ENCODE data around the gene MESD.

Gene MESD

GRCh38 chr15:80937718-80938117 lies 51.9 kb downstream of the MESD start:
- DNase-seq (ENCODE audit: low spot score): no peak

GRCh38 chr15:80936288-80937078 lies 53.1 kb downstream of the MESD start:
- no peak for DNase-seq (ENCODE audit: low spot score)

- DNase-seq (ENCODE audit: low spot score): peak; percentile 35
Observed at GRCh38 chr15:80934761-80935221, 54.8 kb downstream of the MESD start.

GRCh38 chr15:80932989-80933388 lies 56.6 kb downstream of the MESD start:
- no peak for DNase-seq (ENCODE audit: low spot score)

- DNase-seq (ENCODE audit: low spot score): no peak
Observed at GRCh38 chr15:80932513-80932815, 57.2 kb downstream of the MESD start.

GRCh38 chr15:80931721-80932512 lies 57.7 kb downstream of the MESD start:
- DNase-seq (ENCODE audit: low spot score): no peak

- no peak for DNase-seq (ENCODE audit: low spot score)
Observed at GRCh38 chr15:80931191-80931590, 58.4 kb downstream of the MESD start.

GRCh38 chr15:80929689-80930088 lies 59.9 kb downstream of the MESD start:
- no peak for DNase-seq (ENCODE audit: low spot score)

GRCh38 chr15:80929225-80929624 lies 60.4 kb downstream of the MESD start:
- no peak for DNase-seq (ENCODE audit: low spot score)

GRCh38 chr15:80926126-80926525 lies 63.5 kb downstream of the MESD start:
- DNase-seq (ENCODE audit: low spot score): no peak

- DNase-seq (ENCODE audit: low spot score): no peak
Observed at GRCh38 chr15:80925597-80926059, 64.0 kb downstream of the MESD start.

GRCh38 chr15:80924278-80924677 lies 65.3 kb downstream of the MESD start:
- no peak for DNase-seq (ENCODE audit: low spot score)

- no peak for DNase-seq (ENCODE audit: low spot score)
Observed at GRCh38 chr15:80923668-80924067, 66.0 kb downstream of the MESD start.

GRCh38 chr15:80921736-80922410 lies 67.7 kb downstream of the MESD start:
- no peak for DNase-seq (ENCODE audit: low spot score)

GRCh38 chr15:80920271-80920699 lies 69.3 kb downstream of the MESD start:
- no peak for DNase-seq (ENCODE audit: low spot score)

- no peak for DNase-seq (ENCODE audit: low spot score)
Observed at GRCh38 chr15:80918196-80918783, 71.3 kb downstream of the MESD start.

GRCh38 chr15:80916056-80916455 lies 73.6 kb downstream of the MESD start:
- DNase-seq (ENCODE audit: low spot score): no peak

GRCh38 chr15:80915472-80915871 lies 74.1 kb downstream of the MESD start:
- DNase-seq (ENCODE audit: low spot score): peak; percentile 75

- DNase-seq (ENCODE audit: low spot score): no peak
Observed at GRCh38 chr15:80913541-80913940, 76.1 kb downstream of the MESD start.

GRCh38 chr15:80912673-80913072 lies 76.9 kb downstream of the MESD start:
- DNase-seq (ENCODE audit: low spot score): no peak

GRCh38 chr15:80911821-80912220 lies 77.8 kb downstream of the MESD start:
- DNase-seq (ENCODE audit: low spot score): no peak

GRCh38 chr15:80906159-80906766 lies 83.4 kb downstream of the MESD start:
- DNase-seq (ENCODE audit: low spot score): peak; percentile 69
